Gastroesophageal sphincter (tissue), 4 donors: ENCODE measurements around the gene EPHB2. TPM values are rescaled to one million over a fixed set of nuclear protein-coding genes. Genes with fewer than 3 reads are reported as not detected.

Experiments used
- ATAC-seq: fragments of 150-250 bp; one replicate; pipeline ENCODE4 v1.9.1; 2016; ENCODE audit warnings: mild to moderate bottlenecking, moderate library complexity
- H3K27ac ChIP-seq, 4 donors: fragments of 200-600 bp; sonication (generic) in 3 of 4; 1 replicate in 3 of 4; 2 replicates in 1 of 4; pipeline ENCODE4 v1.5.1; 2016 to 2019
- H3K27me3 ChIP-seq: fragments of 200-600 bp; sonication (generic); one replicate; pipeline ENCODE4 v1.5.1; 2019
- H3K36me3 ChIP-seq, 2 donors: fragments of 200-600 bp; sonication (generic); one replicate each; pipeline ENCODE4 v1.5.1; 2019; ENCODE audit warnings: control low read depth in 1 of 2
- H3K4me1 ChIP-seq, 3 donors: fragments of 200-600 bp; sonication (generic); 1 replicate in 2 of 3; 2 replicates in 1 of 3; pipeline ENCODE4 v1.5.1; 2016 to 2019; ENCODE audit warnings: control low read depth in 2 of 3
- H3K4me3 ChIP-seq, 2 donors: fragments of 200-600 bp; sonication (generic); one replicate each; pipeline ENCODE4 v1.5.1; 2019; ENCODE audit warnings: mild to moderate bottlenecking in 1 of 2, moderate library complexity in 1 of 2
- H3K9me3 ChIP-seq, 3 donors: fragments of 200-600 bp; sonication (generic); one replicate each; pipeline ENCODE4 v1.5.1; 2017 to 2019; ENCODE audit warnings: control low read depth in 2 of 3
- EP300 ChIP-seq: sonication (generic); formaldehyde crosslinking; IDR thresholded peaks from one replicate; pipeline ENCODE4 v1.6.1; 2017; ENCODE audit warnings: antibody characterized with exemption, mild to moderate bottlenecking
- POLR2A ChIP-seq, 2 donors: fragments of 450-650 bp; IDR thresholded peaks; one replicate each; pipeline ENCODE4 v1.6.1; 2017; ENCODE audit warnings: antibody characterized with exemption in 2 of 2, mild to moderate bottlenecking in 2 of 2, moderate library complexity in 1 of 2
- POLR2AphosphoS5 ChIP-seq: sonication (generic); formaldehyde crosslinking; IDR thresholded peaks from one replicate; pipeline ENCODE4 v1.6.1; 2017; ENCODE audit warnings: antibody characterized with exemption
- WGBS, 2 donors: methylation state at CpG; one replicate each; pipeline ENCODE4 v1.1.5; 2018; ENCODE audit warnings: low coverage in 1 of 2; 5-methylcytosine and 5-hydroxymethylcytosine counted together
- total RNA-seq, 4 donors: library from RNA; depleted of rRNA; stranded (reverse); fragments of >200 nt; gene quantifications; one replicate each; pipeline ENCODE4 v1.1.0, GENCODE V29; 2016
- TF ChIP-seq, protein P1 (sequence below), 4 experiments: fragments of 200-600 bp in 2 of 4; fragments of 450-650 bp in 2 of 4; sonication (generic) in 1 of 4; IDR thresholded peaks; one replicate each; pipeline ENCODE4 v1.5.1; 2017 to 2019; ENCODE audit warnings: antibody characterized with exemption in 4 of 4, mild to moderate bottlenecking in 2 of 4, moderate library complexity in 2 of 4

Gene EPHB2
- total RNA-seq, 4 donors from 2014 or later: 2.0 to 5.9 (median 2.6) TPM

DNA sequence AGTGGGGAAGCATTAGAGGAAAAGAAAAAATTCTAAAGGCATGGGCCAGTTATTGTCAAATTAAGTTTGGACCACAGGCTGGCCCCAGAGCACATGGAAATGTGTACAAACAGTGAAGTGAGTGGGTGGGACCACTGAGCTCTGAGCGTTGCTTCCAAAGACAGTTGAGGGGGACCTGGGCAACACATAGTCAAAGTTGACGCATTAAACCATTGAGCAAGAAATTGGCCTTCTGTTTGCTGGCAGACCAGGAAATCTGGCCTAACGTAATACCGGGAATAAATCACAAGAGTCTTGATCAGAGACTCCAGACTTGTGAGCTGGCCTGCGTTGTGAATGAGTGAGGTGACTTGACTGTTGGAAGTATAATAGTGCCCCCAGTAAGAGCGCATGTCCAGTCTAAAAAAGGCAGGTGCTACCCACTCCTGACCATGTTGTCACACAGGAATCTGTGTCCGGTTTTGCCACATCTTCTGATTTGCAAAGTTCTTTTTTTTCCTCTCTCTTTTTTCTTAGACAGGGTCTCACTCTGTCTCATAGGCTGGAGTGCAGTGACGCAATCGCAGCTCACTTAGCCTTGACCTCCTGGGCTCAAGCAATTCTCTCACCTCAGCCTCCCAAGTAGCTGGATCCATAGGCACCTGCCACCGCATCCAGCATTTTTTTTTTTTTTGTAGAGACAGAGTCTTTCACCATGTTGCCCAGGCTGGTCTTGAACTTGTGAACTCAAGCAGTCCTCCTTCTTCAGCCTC, 10.7 kb downstream of the EPHB2 start:
- TF ChIP-seq POLR2AphosphoS5 (peak; percentile 8), POLR2A (IDR thresholded peaks at IDR 0.05) (no peak)
- Histone ChIP-seq H3K4me1 (no peaks in the 10 kb centered on the region), H3K36me3 (no peaks in the 10 kb centered on the region), H3K9me3 (peaks cover 0 to 8% (median 0%) of the 10 kb centered on the region in 3 donors), H3K27me3 (peaks cover 11% of the 10 kb centered on the region), H3K27ac (no peak overlapping the region), H3K4me3 (no peak overlapping the region)
- peak; percentile 57 for ATAC-seq
- WGBS, 2 donors: 80 to 89% methylated on average over 8 to 10 of the region's 10 CpGs

DNA sequence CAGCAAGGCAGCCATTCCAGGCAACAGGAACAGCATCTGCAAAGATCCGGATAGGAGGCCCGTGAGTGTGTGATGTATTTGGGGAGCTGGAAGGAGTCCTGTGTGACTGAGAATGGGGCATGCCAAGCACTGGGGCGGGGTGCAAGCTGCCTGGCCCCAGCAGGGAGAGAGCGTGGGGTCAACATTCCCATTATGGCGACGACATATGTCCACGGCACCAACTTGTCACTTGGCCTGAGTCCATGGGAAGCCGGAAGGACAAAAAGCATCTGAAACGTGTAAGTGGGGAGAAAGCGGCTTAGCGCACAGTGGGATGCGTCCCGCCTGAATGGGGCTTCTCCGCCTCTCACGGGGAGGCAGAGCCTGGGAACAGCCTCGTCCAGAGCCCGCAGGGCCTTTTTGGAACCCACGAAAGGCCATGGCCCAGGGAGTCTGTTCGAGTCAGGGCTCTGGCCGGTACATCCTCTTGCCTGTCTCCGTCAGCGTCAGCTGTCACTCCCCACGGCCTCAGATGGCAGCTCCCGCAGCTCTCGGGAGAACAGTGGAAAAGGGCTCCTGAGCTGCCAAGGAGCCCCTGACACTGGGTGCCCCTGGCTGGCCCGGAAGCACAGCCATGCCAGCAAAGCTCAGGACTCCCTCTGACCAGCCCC, 12.4 kb downstream of the EPHB2 start:
- Histone ChIP-seq H3K9me3 (peaks cover 0 to 8% (median 0%) of the 10 kb centered on the region in 3 donors), H3K4me1 (no peaks in the 10 kb centered on the region), H3K27ac (no peak overlapping the region), H3K27me3 (peaks cover 7% of the 10 kb centered on the region), H3K4me3 (no peak overlapping the region), H3K36me3 (no peaks in the 10 kb centered on the region)
- no peak for ATAC-seq
- WGBS, 2 donors: 88 to 94% methylated on average over 10 to 12 of the region's 26 CpGs
- TF ChIP-seq, protein P1, sequence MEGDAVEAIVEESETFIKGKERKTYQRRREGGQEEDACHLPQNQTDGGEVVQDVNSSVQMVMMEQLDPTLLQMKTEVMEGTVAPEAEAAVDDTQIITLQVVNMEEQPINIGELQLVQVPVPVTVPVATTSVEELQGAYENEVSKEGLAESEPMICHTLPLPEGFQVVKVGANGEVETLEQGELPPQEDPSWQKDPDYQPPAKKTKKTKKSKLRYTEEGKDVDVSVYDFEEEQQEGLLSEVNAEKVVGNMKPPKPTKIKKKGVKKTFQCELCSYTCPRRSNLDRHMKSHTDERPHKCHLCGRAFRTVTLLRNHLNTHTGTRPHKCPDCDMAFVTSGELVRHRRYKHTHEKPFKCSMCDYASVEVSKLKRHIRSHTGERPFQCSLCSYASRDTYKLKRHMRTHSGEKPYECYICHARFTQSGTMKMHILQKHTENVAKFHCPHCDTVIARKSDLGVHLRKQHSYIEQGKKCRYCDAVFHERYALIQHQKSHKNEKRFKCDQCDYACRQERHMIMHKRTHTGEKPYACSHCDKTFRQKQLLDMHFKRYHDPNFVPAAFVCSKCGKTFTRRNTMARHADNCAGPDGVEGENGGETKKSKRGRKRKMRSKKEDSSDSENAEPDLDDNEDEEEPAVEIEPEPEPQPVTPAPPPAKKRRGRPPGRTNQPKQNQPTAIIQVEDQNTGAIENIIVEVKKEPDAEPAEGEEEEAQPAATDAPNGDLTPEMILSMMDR (IDR thresholded peaks at IDR 0.05): no peak
- TF ChIP-seq POLR2A (IDR thresholded peaks at IDR 0.05): no peak
- TF ChIP-seq POLR2AphosphoS5: no peak
- no peak for TF ChIP-seq EP300

DNA sequence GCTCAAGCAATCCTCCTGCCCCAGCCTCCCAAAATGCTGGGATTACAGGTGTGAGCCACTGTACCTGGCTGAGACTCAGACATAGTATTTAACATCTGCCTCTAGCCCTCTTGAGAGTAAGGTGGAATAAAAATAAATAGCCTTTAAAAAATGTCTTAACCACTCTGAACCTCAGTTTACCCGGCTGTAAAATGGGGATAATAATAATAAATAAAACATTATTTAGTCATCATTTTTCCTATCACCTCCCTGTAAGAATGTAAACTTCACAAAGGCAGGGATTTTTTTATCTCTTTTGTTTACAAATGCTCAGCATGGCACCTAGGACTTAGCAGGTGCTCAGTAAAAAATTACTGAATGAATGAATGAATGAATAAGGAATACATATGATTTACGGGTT, 17.2 kb downstream of the EPHB2 start:
- 50 to 83% methylated on average over 1 to 2 of the region's 2 CpGs for WGBS, 2 donors
- peaks cover 0 to 5% (median 0%) of the 10 kb centered on the region in 3 donors for H3K4me1 ChIP-seq
- ATAC-seq: no peak

DNA sequence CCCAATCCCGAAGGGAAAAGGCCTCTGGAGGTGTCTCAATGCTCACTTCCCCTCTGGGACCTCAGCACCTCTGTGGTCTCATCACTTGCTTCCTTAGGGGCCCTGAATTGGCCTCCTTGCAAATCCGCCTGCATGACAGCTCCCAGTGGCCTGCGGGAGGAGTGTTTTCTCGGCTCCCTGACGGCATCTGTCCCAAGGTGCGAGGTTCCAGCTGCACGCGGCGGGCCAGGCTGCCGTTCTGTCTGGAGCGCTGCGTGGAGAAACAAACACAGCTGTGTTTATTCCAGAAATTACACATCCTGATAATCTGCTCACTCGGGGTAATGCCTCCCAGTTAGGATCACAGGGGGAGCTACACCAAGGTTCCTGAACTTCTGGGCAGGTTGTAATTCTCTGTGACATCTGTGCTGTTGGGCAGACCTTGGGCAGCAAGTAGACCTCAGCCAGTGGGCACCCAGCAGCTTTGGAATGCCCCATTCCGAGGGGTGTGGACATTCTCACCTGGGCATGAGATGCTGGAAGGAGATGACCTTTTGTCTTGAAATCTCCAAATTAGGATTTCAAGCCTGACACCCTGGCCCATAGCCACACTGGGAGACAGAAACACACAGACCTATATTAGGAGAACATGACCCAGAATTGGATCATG, 18.2 kb downstream of the EPHB2 start:
- ATAC-seq: peak; percentile 28
- 60% methylated on average over 1 of the region's 14 CpGs; no CpG with 5 or more reads in 1 of the 2 donors for WGBS, 2 donors
- no peak overlapping the region for H3K27ac ChIP-seq
- H3K4me3 ChIP-seq: no peak overlapping the region
- H3K36me3 ChIP-seq: no peaks in the 10 kb centered on the region
- peaks cover 0 to 5% (median 0%) of the 10 kb centered on the region in 3 donors for H3K4me1 ChIP-seq
- H3K27me3 ChIP-seq: no peaks in the 10 kb centered on the region
- TF ChIP-seq POLR2AphosphoS5 (no peak), POLR2A (IDR thresholded peaks at IDR 0.05) (no peak), EP300 (no peak)
- TF ChIP-seq, protein P1 (IDR thresholded peaks at IDR 0.05): no peak
- H3K9me3 ChIP-seq: no peaks in the 10 kb centered on the region

More for the DNA sequence above, 17.2 kb downstream of the EPHB2 start:
- no peaks in the 10 kb centered on the region for H3K9me3 ChIP-seq
- TF ChIP-seq POLR2AphosphoS5: no peak
- TF ChIP-seq POLR2A (IDR thresholded peaks at IDR 0.05): no peak
- TF ChIP-seq EP300: no peak
- TF ChIP-seq, protein P1 (IDR thresholded peaks at IDR 0.05): no peak
- H3K4me3 ChIP-seq: no peak overlapping the region
- H3K27ac ChIP-seq: no peak overlapping the region
- H3K36me3 ChIP-seq: no peaks in the 10 kb centered on the region
- peaks cover 5% of the 10 kb centered on the region for H3K27me3 ChIP-seq

DNA sequence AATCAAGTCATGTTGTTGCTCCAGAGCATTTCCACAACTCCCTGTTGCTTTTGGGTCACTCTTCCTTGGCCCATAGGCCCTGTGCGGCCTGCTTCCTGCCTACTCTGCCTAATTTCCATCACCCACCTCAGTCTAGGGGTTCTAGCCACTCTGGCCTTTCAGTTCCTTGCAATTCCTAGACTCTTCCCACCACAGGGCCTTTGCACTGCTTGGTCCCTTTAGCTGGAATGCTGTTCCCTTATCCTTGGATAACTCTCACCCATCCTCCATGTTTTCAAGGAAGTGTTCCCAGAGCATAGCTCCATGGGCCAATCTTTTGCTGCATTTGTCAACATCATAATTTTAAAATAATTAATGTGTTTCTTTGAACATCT, 18.7 kb downstream of the EPHB2 start:
- WGBS, 2 donors: 69 to 91% methylated on average over 1 of the region's 1 CpG

More for the DNA sequence above, 18.7 kb downstream of the EPHB2 start:
- no peak overlapping the region for H3K27ac ChIP-seq
- no peak overlapping the region for H3K4me3 ChIP-seq
- no peaks in the 10 kb centered on the region for H3K9me3 ChIP-seq
- TF ChIP-seq, protein P1 (IDR thresholded peaks at IDR 0.05): no peak
- TF ChIP-seq POLR2A (IDR thresholded peaks at IDR 0.05) (no peak), POLR2AphosphoS5 (no peak), EP300 (no peak)
- no peaks in the 10 kb centered on the region for H3K36me3 ChIP-seq
- no peak for ATAC-seq
- H3K27me3 ChIP-seq: no peaks in the 10 kb centered on the region
- peaks cover 0 to 5% (median 0%) of the 10 kb centered on the region in 3 donors for H3K4me1 ChIP-seq
